ENCODE results near the gene NR2C2.
A peak's percentile ranks its signal among the peaks of the same experiment; 100 is the strongest.
"Not testable (repeated sequence)": the region's sequence is repeated elsewhere in the genome, so short reads cannot be mapped to it uniquely, and the experiment has no call there.

Gene NR2C2

GRCh38 chr3:14947100-14947885 lies at the start of gene NR2C2:
Gene NR2C2, plus strand, starts transcription at chr3:14947583. Its CDS starts 56,332 bp downstream, at chr3:15003915.
- peak; percentile 80 for DNase-seq (ENCODE audit: low read depth)

GRCh38 chr3:14898929-14899328 lies 48.5 kb upstream of the NR2C2 start:
- no peak for DNase-seq (ENCODE audit: low read depth)

GRCh38 chr3:14899993-14900618 lies 47.3 kb upstream of the NR2C2 start:
- DNase-seq (ENCODE audit: low read depth) = no peak

GRCh38 chr3:14900881-14901873 lies 46.2 kb upstream of the NR2C2 start:
- DNase-seq (ENCODE audit: low read depth) = no peak

GRCh38 chr3:14902719-14903118 lies 44.7 kb upstream of the NR2C2 start:
- no peak for DNase-seq (ENCODE audit: low read depth)

- DNase-seq (ENCODE audit: low read depth) = not testable (repeated sequence)
Measured at GRCh38 chr3:14903501-14903900, 43.9 kb upstream of the NR2C2 start.

- no peak for DNase-seq (ENCODE audit: low read depth)
Measured at GRCh38 chr3:14905055-14905657, 42.2 kb upstream of the NR2C2 start.

GRCh38 chr3:14906355-14906971 lies 40.9 kb upstream of the NR2C2 start:
- no peak for DNase-seq (ENCODE audit: low read depth)

GRCh38 chr3:14907043-14907966 lies 40.1 kb upstream of the NR2C2 start:
- no peak for DNase-seq (ENCODE audit: low read depth)

GRCh38 chr3:14909250-14909649 lies 38.1 kb upstream of the NR2C2 start:
- no peak for DNase-seq (ENCODE audit: low read depth)

- no peak for DNase-seq (ENCODE audit: low read depth)
Measured at GRCh38 chr3:14911651-14912050, 35.7 kb upstream of the NR2C2 start.

GRCh38 chr3:14913071-14913925 lies 34.1 kb upstream of the NR2C2 start:
- no peak for DNase-seq (ENCODE audit: low read depth)

GRCh38 chr3:14913926-14914778 lies 33.2 kb upstream of the NR2C2 start:
- no peak for DNase-seq (ENCODE audit: low read depth)

GRCh38 chr3:14914779-14915117 lies 32.6 kb upstream of the NR2C2 start:
- no peak for DNase-seq (ENCODE audit: low read depth)

GRCh38 chr3:14915636-14916222 lies 31.7 kb upstream of the NR2C2 start:
- DNase-seq (ENCODE audit: low read depth) = no peak

- no peak for DNase-seq (ENCODE audit: low read depth)
Measured at GRCh38 chr3:14918356-14918860, 29.0 kb upstream of the NR2C2 start.

GRCh38 chr3:14920536-14920935 lies 26.8 kb upstream of the NR2C2 start:
- DNase-seq (ENCODE audit: low read depth) = no peak

GRCh38 chr3:14921034-14921616 lies 26.3 kb upstream of the NR2C2 start:
- DNase-seq (ENCODE audit: low read depth) = peak; percentile 87
